GM19043 (cell line): ENCODE results near the gene SIPA1L3.

Experiments
- ATAC-seq: cut with Tn5 transposase; IDR thresholded peaks from one replicate; pipeline ENCODE4 v1.9.1; 2021; ENCODE audit warnings: low read depth; ENCODE audit not compliant: unreplicated experiment

Gene SIPA1L3

GRCh38 chr19:38204728-38205127, 297.7 kb downstream of the SIPA1L3 start:
- no peak for ATAC-seq

GRCh38 chr19:38206006-38206745, 299.2 kb downstream of the SIPA1L3 start:
- ATAC-seq, result no peak

- ATAC-seq, result no peak
Observed at GRCh38 chr19:38206928-38207327, 299.9 kb downstream of the SIPA1L3 start.

- no peak for ATAC-seq
Observed at GRCh38 chr19:38207543-38207942, 300.5 kb downstream of the SIPA1L3 start.

GRCh38 chr19:38208571-38208970, 301.6 kb downstream of the SIPA1L3 start:
- no peak for ATAC-seq

- no peak for ATAC-seq
Observed at GRCh38 chr19:38209152-38209551, 302.1 kb downstream of the SIPA1L3 start.

- ATAC-seq, result no peak
Observed at GRCh38 chr19:38209671-38210457, 302.9 kb downstream of the SIPA1L3 start.

GRCh38 chr19:38210458-38210987, 303.5 kb downstream of the SIPA1L3 start:
- ATAC-seq, result no peak

- no peak for ATAC-seq
Observed at GRCh38 chr19:38211151-38211591, 304.2 kb downstream of the SIPA1L3 start.

GRCh38 chr19:38211766-38212165, 304.8 kb downstream of the SIPA1L3 start:
- ATAC-seq, result no peak

GRCh38 chr19:38213469-38213868, 306.5 kb downstream of the SIPA1L3 start:
- no peak for ATAC-seq

GRCh38 chr19:38213911-38214625, 307.1 kb downstream of the SIPA1L3 start:
- no peak for ATAC-seq

- ATAC-seq, result no peak
Observed at GRCh38 chr19:38216785-38217641, 310.0 kb downstream of the SIPA1L3 start.

GRCh38 chr19:38218204-38218603, 311.2 kb downstream of the SIPA1L3 start:
- no peak for ATAC-seq

GRCh38 chr19:38219221-38219620, 312.2 kb downstream of the SIPA1L3 start:
- no peak for ATAC-seq

- ATAC-seq, result no peak
Observed at GRCh38 chr19:38221421-38221820, 314.4 kb downstream of the SIPA1L3 start.

- ATAC-seq, result no peak
Observed at GRCh38 chr19:38221919-38222830, 315.2 kb downstream of the SIPA1L3 start.

- no peak for ATAC-seq
Observed at GRCh38 chr19:38223119-38223523, 316.1 kb downstream of the SIPA1L3 start.

- ATAC-seq, result no peak
Observed at GRCh38 chr19:38223617-38224013, 316.6 kb downstream of the SIPA1L3 start.
